GM12892 (cell line): ENCODE results near the gene GNB1.
A peak's percentile ranks its signal among the peaks of the same experiment; 100 is the strongest.
"Not testable (repeated sequence)": the region's sequence is repeated elsewhere in the genome, so short reads cannot be mapped to it uniquely, and the experiment has no call there.

Experiments used
- DNase-seq: peaks from one replicate; pipeline ENCODE4 v3.0.0; 2011; ENCODE audit not compliant: insufficient read length
- FAIRE-seq: peaks from 2 replicates; lab custom pipeline; 2011; peaks lifted over from hg19 to GRCh38; lab: Jason Lieb, UNC
- POLR2A ChIP-seq: IDR thresholded peaks from 2 replicates; pipeline ENCODE4 v1.6.1; 2011; ENCODE audit warnings: low read depth, low read length, control low read depth
- POLR2AphosphoS5 ChIP-seq: IDR thresholded peaks from 2 replicates; pipeline ENCODE4 v1.6.1; 2011; ENCODE audit warnings: low read depth, low read length, control low read depth
- TAF1 ChIP-seq: IDR thresholded peaks from 2 replicates; pipeline ENCODE4 v1.6.1; 2011; ENCODE audit warnings: low read depth, mild to moderate bottlenecking, control low read depth, low read length, borderline replicate concordance

GNB1 gene

DNA sequence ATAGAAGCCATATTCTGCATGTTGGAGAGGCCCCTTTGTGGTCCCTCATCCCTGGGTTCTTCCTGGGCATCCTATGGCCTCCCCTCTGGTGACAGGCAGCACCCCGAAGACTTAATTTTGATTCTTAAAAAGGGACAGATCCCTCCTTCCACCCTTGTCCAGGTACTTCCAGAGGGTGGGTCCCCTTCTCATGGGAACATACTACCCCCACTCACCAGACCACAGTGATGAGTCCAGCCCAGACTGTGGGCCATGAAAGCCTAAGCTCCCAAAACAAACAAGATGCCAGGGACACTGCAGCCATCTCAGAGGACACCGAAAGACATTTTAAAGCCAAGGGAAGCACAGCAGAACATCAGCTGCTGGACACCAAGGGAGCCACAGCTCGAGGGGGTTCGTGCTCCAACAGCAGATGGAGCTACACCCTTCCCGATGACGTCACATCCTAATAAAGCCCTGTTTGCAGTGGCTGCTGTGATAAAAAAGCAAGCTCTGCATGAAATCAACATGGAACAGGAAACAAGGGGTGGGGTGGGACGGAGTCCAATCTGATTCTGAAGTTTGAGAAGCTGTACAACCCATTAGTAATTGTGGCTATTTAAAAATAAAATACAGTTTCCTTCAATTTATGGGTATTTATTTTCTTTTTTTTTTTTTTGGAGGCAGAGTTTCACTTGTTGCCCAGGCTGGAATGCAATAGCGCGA, 32.4 kb downstream of the GNB1 start:
- no peak for DNase-seq
- FAIRE-seq: no peak
- no peak for TF ChIP-seq TAF1
- 0 out of 2 replicates have a peak, but pooled peaks have one; percentile 43 for TF ChIP-seq POLR2A

DNA sequence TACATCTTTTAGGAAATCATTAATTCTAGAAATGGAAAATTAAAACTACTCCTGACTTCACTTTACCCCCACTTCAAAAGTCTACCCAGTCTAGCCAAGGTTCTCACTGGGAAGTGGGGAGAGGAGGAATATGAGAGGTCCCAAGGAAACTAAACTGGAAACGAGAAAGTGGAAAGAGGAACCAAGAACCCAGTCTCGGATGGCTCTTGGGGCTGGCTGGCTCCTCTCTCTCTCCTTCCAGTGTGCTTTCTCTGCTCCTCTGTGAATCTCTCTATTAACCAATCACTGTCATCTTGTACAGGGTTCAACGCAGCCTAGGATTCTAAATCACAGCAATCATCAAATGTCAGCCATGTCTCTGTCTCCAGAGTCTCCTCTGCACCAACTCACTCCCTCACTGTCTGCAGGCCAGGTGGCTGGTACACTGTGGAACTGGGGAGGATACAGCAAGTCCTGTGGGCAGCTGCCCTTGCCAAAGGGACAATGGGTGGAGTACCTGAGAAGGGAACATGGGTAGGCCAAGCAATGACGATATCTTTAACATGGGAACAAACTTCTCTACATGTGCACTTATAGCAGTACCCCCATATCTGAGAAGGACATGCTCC, 33.7 kb downstream of the GNB1 start:
- TF ChIP-seq POLR2A: no peak
- TF ChIP-seq TAF1: no peak
- no peak for TF ChIP-seq POLR2AphosphoS5
- FAIRE-seq: no peak
- DNase-seq: no peak

GRCh38 chr1:1856161-1856560, 34.7 kb downstream of the GNB1 start:
- not testable (repeated sequence) for DNase-seq, FAIRE-seq

DNA sequence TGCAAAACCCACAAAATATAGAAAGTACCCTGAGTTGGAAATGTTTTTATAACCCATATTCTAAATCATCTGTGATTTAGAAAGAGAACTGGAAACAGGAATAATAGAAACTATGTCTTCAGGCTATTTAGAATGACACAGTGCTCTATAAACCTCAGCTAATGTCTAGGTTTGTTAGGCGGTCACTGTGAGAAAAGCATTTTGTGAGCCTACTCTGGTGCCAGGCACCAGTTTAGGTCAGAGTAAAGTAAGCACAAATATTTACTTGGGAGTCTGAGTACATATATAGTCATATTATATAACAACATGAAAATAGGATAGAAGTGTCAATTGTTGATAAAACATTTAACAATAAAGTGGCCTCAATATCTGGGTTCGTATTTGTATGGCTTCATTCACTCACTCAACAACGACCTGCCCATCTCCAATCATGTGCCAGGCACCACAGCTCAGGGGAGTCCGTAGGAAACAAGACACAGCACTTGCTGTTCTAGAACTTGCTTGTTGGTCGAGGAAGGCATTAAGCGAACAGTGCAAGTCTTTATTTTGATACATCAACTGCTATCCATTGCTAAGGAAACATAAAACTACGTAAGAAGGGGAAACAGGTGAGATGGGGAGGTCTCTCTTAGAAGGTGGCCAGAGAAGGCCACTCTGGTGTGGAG, 37.2 kb downstream of the GNB1 start:
- DNase-seq (no peak), FAIRE-seq (no peak)
- no peak for TF ChIP-seq POLR2AphosphoS5
- TF ChIP-seq TAF1: no peak
- TF ChIP-seq POLR2A: no peak

GRCh38 chr1:1852619-1853414, 38.1 kb downstream of the GNB1 start:
- DNase-seq: no peak
- TF ChIP-seq POLR2A (no peak), POLR2AphosphoS5 (no peak), TAF1 (no peak)
- FAIRE-seq: no peak

GRCh38 chr1:1847890-1848289, 43.0 kb downstream of the GNB1 start:
- FAIRE-seq: no peak
- TF ChIP-seq POLR2A (0 out of 2 replicates have a peak, but pooled peaks have one; percentile 6), POLR2AphosphoS5 (no peak)
- no peak for DNase-seq

DNA sequence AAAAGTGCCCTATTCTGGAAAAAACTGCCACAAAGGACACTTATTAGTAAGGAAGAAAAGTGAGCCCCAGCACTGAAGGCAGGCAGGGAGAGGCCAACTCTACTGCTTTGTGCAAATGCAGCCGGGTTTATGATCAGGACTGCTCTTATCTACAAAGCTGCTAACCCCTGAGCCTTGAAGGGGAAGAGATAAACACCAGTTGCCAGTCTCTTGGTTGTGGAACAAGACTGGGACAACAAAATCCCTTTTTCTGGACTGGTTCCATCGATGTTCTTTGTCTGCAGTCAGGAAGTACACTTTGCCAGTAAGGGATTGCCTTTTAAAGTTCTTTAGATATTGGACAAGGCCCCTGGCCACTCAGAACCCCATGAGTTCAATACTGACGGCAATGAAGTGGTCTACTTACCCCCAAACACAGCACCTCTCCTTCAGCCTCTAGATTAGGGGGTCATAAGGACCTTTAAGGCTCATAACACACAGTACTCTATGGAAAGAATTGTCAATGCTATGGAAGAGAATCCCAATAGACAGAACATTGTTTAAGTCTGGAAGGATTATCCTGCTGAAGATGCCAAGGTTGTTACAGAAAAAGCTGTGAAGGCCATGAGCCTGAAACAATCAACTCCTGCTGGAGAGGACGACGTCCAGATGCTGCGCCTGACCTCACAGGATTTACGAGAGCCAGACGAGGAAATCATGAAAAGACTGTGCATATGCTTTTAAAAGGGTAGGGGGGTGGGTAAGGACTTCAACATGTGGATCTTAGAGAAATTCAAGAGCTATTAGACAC, 43.6 kb downstream of the GNB1 start:
- TF ChIP-seq TAF1: no peak
- TF ChIP-seq POLR2A: no peak
- no peak for TF ChIP-seq POLR2AphosphoS5
- no peak for DNase-seq
- FAIRE-seq: no peak

DNA sequence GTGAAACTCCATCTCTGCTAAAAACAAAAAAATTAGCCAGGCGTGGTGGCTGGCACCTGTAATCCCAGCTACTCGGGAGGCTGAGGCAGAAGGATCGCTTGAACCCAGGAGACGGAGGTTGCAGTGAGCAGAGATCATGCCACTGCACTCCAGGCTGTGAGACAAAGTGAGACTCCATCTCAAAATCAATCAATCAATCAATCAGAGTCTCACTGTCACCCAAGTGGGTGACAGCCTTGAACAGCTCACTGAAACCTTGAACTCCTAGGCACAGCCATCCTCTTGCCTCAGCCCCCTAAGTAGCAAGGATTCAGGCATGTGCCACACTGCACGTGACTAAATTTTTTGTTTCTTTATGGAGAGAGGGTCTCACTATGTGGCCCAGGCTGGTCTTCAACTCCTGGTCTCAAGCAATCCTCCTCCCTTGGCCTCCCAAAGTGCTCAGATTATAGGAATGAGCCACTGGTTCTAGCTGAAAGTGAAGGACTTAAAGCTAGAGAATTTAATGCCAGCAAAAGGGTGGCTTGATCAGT, 44.4 kb downstream of the GNB1 start:
- no peak for FAIRE-seq
- no peak for DNase-seq
- no peak for TF ChIP-seq POLR2AphosphoS5
- no peak for TF ChIP-seq POLR2A
- TF ChIP-seq TAF1: no peak

DNA sequence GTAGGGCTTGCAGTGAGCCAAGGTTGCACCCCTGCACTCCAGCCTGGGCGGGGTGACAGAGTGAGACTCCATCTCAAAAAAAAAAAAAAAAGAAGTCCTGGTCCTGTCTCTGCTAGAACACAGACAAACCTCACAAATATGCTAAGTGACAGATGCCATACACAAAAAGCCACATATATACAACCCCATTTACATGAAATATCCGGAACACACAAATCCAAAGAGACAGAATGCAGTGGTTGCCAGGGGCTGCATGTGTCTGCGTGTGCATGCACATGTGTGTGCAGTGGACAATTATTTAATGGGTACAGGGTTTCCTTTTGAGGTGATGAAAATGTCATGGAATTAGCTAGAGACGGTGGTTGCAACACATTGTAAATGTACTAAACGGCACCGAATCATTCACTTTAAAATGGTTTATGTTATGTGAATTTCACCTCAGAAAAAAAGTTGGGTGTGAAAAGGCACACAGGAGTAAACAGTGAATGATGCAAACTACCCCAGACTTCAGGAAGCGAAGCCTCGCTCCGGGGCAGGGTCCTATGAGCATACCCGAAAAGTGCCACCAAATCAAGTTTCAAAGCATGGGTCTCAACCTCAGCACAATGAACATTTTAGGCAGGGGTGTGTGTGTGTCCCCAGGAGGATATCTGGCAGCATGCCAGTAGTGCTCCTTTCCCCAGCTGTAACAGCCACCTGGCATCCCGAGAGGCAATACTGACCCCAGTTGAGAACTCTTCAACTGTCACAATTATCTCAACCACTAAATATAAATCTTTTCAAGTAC, 48.3 kb downstream of the GNB1 start:
- TF ChIP-seq POLR2AphosphoS5: no peak
- no peak for TF ChIP-seq TAF1
- TF ChIP-seq POLR2A: no peak
- FAIRE-seq (peak; percentile 68), DNase-seq (no peak)

DNA sequence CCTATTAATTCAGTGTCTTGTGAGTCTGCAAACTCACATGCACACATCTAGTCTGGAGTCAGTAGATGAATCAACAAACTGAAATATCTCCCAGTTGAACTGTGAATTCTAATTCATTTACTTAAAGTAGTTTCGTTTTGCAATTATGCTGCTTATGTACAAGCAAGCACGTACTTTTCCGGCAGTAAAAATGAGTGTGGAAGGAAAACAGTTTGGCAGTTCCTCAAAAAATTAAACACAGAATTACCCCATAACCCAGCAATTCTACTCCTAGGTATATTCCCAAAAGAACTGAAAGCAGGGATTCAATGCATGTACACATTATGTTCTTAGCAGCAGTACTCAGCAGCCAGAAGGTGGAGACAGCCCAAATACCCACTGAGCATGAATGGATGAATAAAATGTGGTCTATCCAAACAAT, 49.3 kb downstream of the GNB1 start:
- TF ChIP-seq POLR2AphosphoS5 (no peak), TAF1 (no peak), POLR2A (no peak)
- FAIRE-seq: peak; percentile 30
- no peak for DNase-seq
